GM10266 (cell line): Measurements from ENCODE around the gene CFAP53.

ENCODE experiments used
- DNase-seq: peaks from one replicate; pipeline ENCODE4 v3.0.0; 2012; ENCODE audit errors: extremely low spot score
- CTCF ChIP-seq: IDR thresholded peaks from 2 replicates; pipeline ENCODE4 v1.5.1; 2012; ENCODE audit warnings: mild to moderate bottlenecking, low read depth; ENCODE audit not compliant: control insufficient read depth, insufficient read depth; ENCODE audit errors: missing control alignments

Gene CFAP53

GRCh38 chr18:50276452-50276851 is 10.2 kb upstream of the CFAP53 start:
- TF ChIP-seq CTCF, result no peak
- no peak for DNase-seq

DNA sequence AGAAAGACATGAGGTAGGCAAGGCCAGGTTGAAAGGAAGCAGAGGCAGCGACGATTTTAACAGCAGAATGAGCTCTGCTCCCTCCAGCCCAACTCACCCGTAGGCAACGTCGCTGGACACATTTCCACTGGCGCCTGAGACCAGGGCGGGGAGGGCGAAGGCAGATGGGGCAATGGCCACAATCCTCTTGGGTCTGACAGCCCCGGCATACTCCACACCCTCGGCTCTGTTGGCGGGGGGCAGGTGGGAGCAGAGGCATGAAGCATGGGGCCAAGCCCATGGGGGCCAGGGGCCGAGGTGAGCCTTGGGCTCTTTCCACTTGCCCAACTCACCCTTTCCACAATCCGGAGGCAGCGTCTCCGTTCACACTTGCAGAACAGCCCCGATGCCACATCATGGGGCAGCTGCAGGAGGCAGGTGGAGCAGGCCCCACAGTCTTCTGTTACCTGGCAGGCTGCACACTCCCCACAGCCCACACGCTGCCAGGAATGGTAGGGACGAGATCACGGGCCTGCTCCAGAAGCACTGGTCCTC is 9.3 kb upstream of the CFAP53 start:
- no peak for TF ChIP-seq CTCF
- DNase-seq, result no peak

DNA sequence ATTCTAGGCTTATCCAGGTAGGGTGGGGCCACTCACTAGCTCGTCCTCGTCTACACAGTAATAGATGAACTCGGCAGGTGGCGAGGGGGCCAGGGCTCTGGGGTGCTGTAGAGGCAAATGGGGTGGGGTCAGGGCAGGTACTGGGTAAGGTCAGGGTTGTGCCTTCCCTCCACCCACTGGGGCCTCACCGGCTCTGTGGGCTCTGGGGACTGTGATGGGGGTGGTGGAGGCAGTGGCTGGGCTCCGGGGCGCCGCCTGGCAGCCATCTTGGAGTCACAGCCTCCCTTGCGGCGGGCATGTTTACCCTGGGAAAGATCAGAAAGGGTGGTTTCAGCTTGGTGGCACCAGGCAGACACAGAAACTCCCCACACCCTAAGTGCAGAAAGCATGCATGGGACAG is 8.6 kb upstream of the CFAP53 start:
- TF ChIP-seq CTCF, result no peak
- no peak for DNase-seq

DNA sequence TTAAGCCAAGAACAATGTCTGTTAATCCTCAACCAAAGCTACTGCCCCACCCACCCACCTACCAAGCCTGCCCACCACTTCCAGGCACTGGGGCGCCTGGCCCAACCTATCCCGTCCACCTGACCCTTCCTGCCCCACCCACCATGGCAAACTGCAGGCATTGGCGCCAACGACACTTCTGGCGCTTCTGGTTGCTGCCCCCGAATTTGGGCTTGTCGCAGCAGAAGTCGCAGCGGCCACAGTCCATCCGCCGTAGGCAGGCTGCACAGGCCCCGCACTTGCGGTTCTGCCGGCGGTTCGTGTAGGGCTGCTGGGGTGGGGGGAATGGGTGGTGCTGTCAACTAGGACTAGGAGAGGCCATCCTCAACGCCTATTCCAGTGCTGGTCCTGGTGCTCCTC is 7.7 kb upstream of the CFAP53 start:
- no peak for DNase-seq

DNA sequence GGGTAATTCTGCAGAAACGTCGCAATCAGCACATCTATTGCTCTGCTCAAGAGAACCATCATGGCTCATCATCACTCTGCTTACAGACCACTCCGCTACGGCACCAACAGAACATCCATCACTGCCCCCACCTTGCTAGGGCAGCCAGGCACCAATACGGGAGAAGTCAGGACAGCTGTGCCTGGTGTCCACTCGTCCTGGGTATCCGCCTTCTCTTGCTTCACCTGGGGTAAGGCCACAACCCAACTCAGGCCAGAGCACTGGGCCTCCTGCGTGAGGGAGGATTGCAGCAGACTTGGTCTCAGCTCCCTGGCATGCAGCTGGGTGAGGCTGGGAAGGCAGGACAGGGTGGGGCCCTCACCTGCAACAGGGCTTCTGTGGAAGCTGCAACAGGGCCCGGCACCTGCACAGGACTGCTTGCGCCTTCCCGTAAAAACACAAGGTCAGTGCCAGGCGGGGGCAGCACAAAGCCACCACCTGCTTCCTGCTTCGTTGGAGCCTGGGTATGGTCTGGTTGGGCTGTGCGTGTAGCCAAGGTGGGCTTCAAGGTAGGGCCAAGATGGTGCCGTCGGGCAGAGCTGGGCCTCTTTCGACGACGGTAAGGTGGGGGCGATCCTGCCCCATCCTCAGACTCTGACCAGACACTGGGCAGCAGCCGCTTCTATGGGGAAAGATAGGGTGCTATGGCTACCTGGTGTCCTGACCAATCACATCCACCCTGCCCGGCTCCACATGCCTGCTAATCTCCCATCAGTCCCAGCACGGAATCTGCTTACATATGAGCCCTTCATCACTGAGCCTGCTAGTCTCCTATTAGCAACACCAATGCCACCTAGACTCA is 7.1 kb upstream of the CFAP53 start:
- TF ChIP-seq CTCF, result no peak
- DNase-seq, result no peak

More for the DNA sequence above, 7.7 kb upstream of the CFAP53 start:
- no peak for TF ChIP-seq CTCF

DNA sequence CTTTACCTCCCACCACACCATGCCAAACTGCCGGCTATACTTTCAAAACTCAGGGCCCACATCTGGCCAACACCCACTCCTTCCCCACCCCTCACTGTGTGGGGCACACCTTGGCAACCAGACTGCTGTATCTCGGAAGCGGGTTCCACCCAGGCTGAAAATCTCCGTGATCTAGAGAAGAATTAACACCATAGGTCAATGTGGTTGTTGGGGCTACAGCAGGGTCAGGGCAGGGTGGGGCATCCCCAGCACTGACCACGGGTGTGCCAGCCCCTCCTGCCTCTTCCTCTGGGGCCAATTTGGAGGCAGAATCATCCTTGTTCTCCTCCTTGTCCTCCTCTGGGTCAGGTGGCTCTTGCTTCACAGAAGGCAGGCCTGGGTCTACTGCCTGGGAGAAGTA is 6.3 kb upstream of the CFAP53 start:
- no peak for TF ChIP-seq CTCF
- DNase-seq, result no peak
